Testis (tissue), 3 donors: ENCODE results near the gene TBC1D24. TPM values are rescaled to one million over a fixed set of nuclear protein-coding genes. Genes with fewer than 3 reads are reported as not detected.

Experiments
- DNase-seq: peaks from one replicate; pipeline ENCODE4 v3.0.0-alpha.2; 2019
- H3K27ac ChIP-seq, 2 donors: fragments of 200-600 bp; sonication (generic); one replicate each; pipeline ENCODE4 v1.5.1; 2019
- H3K27me3 ChIP-seq: fragments of 200-600 bp; sonication (generic); one replicate; pipeline ENCODE4 v1.5.1; 2019
- H3K36me3 ChIP-seq: fragments of 200-600 bp; sonication (generic); one replicate; pipeline ENCODE4 v1.5.1; 2017; ENCODE audit warnings: low read depth; ENCODE audit errors: missing control alignments
- H3K4me1 ChIP-seq: fragments of 200-600 bp; sonication (generic); one replicate; pipeline ENCODE4 v1.5.1; 2019
- H3K4me3 ChIP-seq, 2 donors: fragments of 200-600 bp; sonication (generic); one replicate each; pipeline ENCODE4 v1.5.1; 2017 to 2019
- H3K9me3 ChIP-seq: fragments of 200-600 bp; sonication (generic); one replicate; pipeline ENCODE4 v1.5.1; 2017
- CTCF ChIP-seq, 3 experiments: fragments of 450-650 bp in 2 of 3; fragments of 200-600 bp in 1 of 3; sonication (generic) in 1 of 3; IDR thresholded peaks; one replicate each; pipeline ENCODE4 v1.5.1; 2016 to 2019; ENCODE audit warnings: antibody characterized with exemption in 3 of 3, mild to moderate bottlenecking in 2 of 3, moderate library complexity in 1 of 3
- POLR2A ChIP-seq: fragments of 450-650 bp; IDR thresholded peaks from one replicate; pipeline ENCODE4 v1.6.1; 2017; ENCODE audit warnings: antibody characterized with exemption, mild to moderate bottlenecking, moderate library complexity
- WGBS, 2 donors: methylation state at CpG; one replicate each; pipeline ENCODE4 v1.1.5; 2018; 5-methylcytosine and 5-hydroxymethylcytosine counted together
- intact Hi-C: fragments of 100-400 bp; cut with DNase I; formaldehyde crosslinking; loops from one replicate; pipeline ENCODE4 v1.15.1; 2023; ENCODE audit warnings: low total_unique reads
- polyA plus RNA-seq: library from polyadenylated mRNA; stranded (reverse); fragments of 350-450 nt; fragmentation: Illumina TruSeq; extraction: RNeasy Lipid Tissue Mini Kit (QIAGEN cat#74804); gene quantifications from one replicate; pipeline ENCODE4 v1.2.3, GENCODE V29; 2014; ENCODE audit warnings: low read depth, low replicate concordance; ENCODE audit not compliant: insufficient read depth
- total RNA-seq, 2 donors: library from RNA; depleted of rRNA; stranded (reverse); fragments of >200 nt; gene quantifications; one replicate each; pipeline ENCODE4 v1.2.3, GENCODE V29; 2016

TBC1D24 gene
- total and polyA plus RNA-seq, 3 donors from 2014 or later, result 5.3 to 13.5 (median 11.2) TPM

GRCh38 chr16:2449118-2449517 is 25.8 kb upstream of the TBC1D24 start:
- H3K36me3 ChIP-seq, result no peaks in the 10 kb centered on the region
- intact Hi-C loops, result no loop called here
- DNase-seq, result no peak
- H3K4me1 ChIP-seq, result peaks cover 5% of the 10 kb centered on the region
- TF ChIP-seq POLR2A (no peak), CTCF (IDR thresholded peaks at IDR 0.05) (no peak)
- no peak overlapping the region for H3K4me3 ChIP-seq
- 97 to 98% methylated on average over 9 to 25 of the region's 25 CpGs for WGBS, 2 donors
- H3K27me3 ChIP-seq, result no peaks in the 10 kb centered on the region
- H3K9me3 ChIP-seq, result no peaks in the 10 kb centered on the region
- H3K27ac ChIP-seq, result no peak overlapping the region

GRCh38 chr16:2450535-2450934 is 24.4 kb upstream of the TBC1D24 start:
- WGBS, 2 donors, result 60 to 68% methylated on average over 8 of the region's 8 CpGs
- DNase-seq, result peak; percentile 73
- Histone ChIP-seq H3K9me3 (no peaks in the 10 kb centered on the region), H3K4me3 (no peak overlapping the region), H3K36me3 (no peaks in the 10 kb centered on the region), H3K27ac (peak overlapping the region; percentile 55 to 87), H3K27me3 (no peaks in the 10 kb centered on the region), H3K4me1 (peaks cover 5% of the 10 kb centered on the region)
- TF ChIP-seq POLR2A (no peak), CTCF (IDR thresholded peaks at IDR 0.05) (no peak)
- intact Hi-C loops, result no loop called here

- Histone ChIP-seq H3K4me1 (peaks cover 5% of the 10 kb centered on the region), H3K36me3 (no peaks in the 10 kb centered on the region), H3K4me3 (no peak overlapping the region), H3K27me3 (no peaks in the 10 kb centered on the region), H3K9me3 (no peaks in the 10 kb centered on the region), H3K27ac (peak overlapping the region; percentile 55 to 87)
- no peak for TF ChIP-seq CTCF (IDR thresholded peaks at IDR 0.05)
- TF ChIP-seq POLR2A, result no peak
- 80 to 86% methylated on average over 19 of the region's 19 CpGs for WGBS, 2 donors
- intact Hi-C loops, result no loop called here
- no peak for DNase-seq
Measured at GRCh38 chr16:2450975-2451381, 23.9 kb upstream of the TBC1D24 start.

GRCh38 chr16:2451851-2452320 is 23.0 kb upstream of the TBC1D24 start:
- no peak for DNase-seq
- Histone ChIP-seq H3K4me3 (no peak overlapping the region), H3K4me1 (peaks cover 5% of the 10 kb centered on the region), H3K27ac (peak overlapping the region; percentile 55 to 87), H3K36me3 (no peaks in the 10 kb centered on the region), H3K9me3 (no peaks in the 10 kb centered on the region), H3K27me3 (no peaks in the 10 kb centered on the region)
- intact Hi-C loops, result no loop called here
- no peak for TF ChIP-seq POLR2A
- TF ChIP-seq CTCF (IDR thresholded peaks at IDR 0.05), result no peak
- 88 to 93% methylated on average over 18 of the region's 18 CpGs for WGBS, 2 donors

GRCh38 chr16:2452650-2453049 is 22.3 kb upstream of the TBC1D24 start:
- H3K4me1 ChIP-seq, result peaks cover 5% of the 10 kb centered on the region
- H3K27me3 ChIP-seq, result no peaks in the 10 kb centered on the region
- no peaks in the 10 kb centered on the region for H3K9me3 ChIP-seq
- 96 to 97% methylated on average over 8 of the region's 8 CpGs for WGBS, 2 donors
- intact Hi-C loops, result no loop called here
- DNase-seq, result no peak
- TF ChIP-seq POLR2A (no peak), CTCF (IDR thresholded peaks at IDR 0.05) (no peak)
- H3K36me3 ChIP-seq, result no peaks in the 10 kb centered on the region
- H3K4me3 ChIP-seq, result no peak overlapping the region
- H3K27ac ChIP-seq, result peak overlapping the region in 1 of 2 donors; percentile 1
